ENCODE data around the gene MYRIP.

MYRIP gene

GRCh38 chr3:39937315-39937714, 127.9 kb downstream of the MYRIP start:
- Histone ChIP-seq H3K4me3 (ENCODE audit: low read depth in 1 of 2, low read length in 1 of 2) (no peak overlapping the region), H3K4me1 (ENCODE audit: control insufficient read depth in 1 of 2, insufficient read depth in 1 of 2, low read depth in 1 of 2, low read length in 1 of 2) (no peaks in the 10 kb centered on the region), H3K9me3 (no peaks in the 10 kb centered on the region), H3K27ac (no peak overlapping the region), H3K27me3 (no peaks in the 10 kb centered on the region), H3K36me3 (no peaks in the 10 kb centered on the region)
- TF ChIP-seq CTCF (IDR thresholded peaks at IDR 0.05), result no peak

GRCh38 chr3:39937874-39938273, 128.5 kb downstream of the MYRIP start:
- Histone ChIP-seq H3K36me3 (no peaks in the 10 kb centered on the region), H3K4me3 (ENCODE audit: low read depth in 1 of 2, low read length in 1 of 2) (no peak overlapping the region), H3K27me3 (no peaks in the 10 kb centered on the region), H3K4me1 (ENCODE audit: control insufficient read depth in 1 of 2, insufficient read depth in 1 of 2, low read depth in 1 of 2, low read length in 1 of 2) (no peaks in the 10 kb centered on the region), H3K27ac (no peak overlapping the region), H3K9me3 (no peaks in the 10 kb centered on the region)
- no peak for TF ChIP-seq CTCF (IDR thresholded peaks at IDR 0.05)

GRCh38 chr3:39941931-39942330, 132.5 kb downstream of the MYRIP start:
- H3K27ac ChIP-seq, result no peak overlapping the region
- TF ChIP-seq CTCF (IDR thresholded peaks at IDR 0.05), result no peak
- H3K27me3 ChIP-seq, result no peaks in the 10 kb centered on the region
- no peaks in the 10 kb centered on the region for H3K36me3 ChIP-seq
- H3K4me3 ChIP-seq (ENCODE audit: low read depth in 1 of 2, low read length in 1 of 2), result no peak overlapping the region
- H3K4me1 ChIP-seq (ENCODE audit: control insufficient read depth in 1 of 2, insufficient read depth in 1 of 2, low read depth in 1 of 2, low read length in 1 of 2), result no peaks in the 10 kb centered on the region
- no peaks in the 10 kb centered on the region for H3K9me3 ChIP-seq

GRCh38 chr3:39960515-39961191, 151.2 kb downstream of the MYRIP start:
- H3K9me3 ChIP-seq, result no peaks in the 10 kb centered on the region
- no peaks in the 10 kb centered on the region for H3K4me1 ChIP-seq (ENCODE audit: control insufficient read depth in 1 of 2, insufficient read depth in 1 of 2, low read depth in 1 of 2, low read length in 1 of 2)
- peaks cover 35% of the 10 kb centered on the region for H3K27me3 ChIP-seq
- H3K36me3 ChIP-seq, result no peaks in the 10 kb centered on the region
- H3K27ac ChIP-seq, result no peak overlapping the region
- TF ChIP-seq CTCF (IDR thresholded peaks at IDR 0.05), result no peak
- no peak overlapping the region for H3K4me3 ChIP-seq (ENCODE audit: low read depth in 1 of 2, low read length in 1 of 2)

GRCh38 chr3:39961230-39961629, 151.8 kb downstream of the MYRIP start:
- Histone ChIP-seq H3K27ac (no peak overlapping the region), H3K27me3 (peaks cover 35% of the 10 kb centered on the region), H3K4me3 (ENCODE audit: low read depth in 1 of 2, low read length in 1 of 2) (no peak overlapping the region), H3K36me3 (no peaks in the 10 kb centered on the region), H3K4me1 (ENCODE audit: control insufficient read depth in 1 of 2, insufficient read depth in 1 of 2, low read depth in 1 of 2, low read length in 1 of 2) (no peaks in the 10 kb centered on the region), H3K9me3 (no peaks in the 10 kb centered on the region)
- no peak for TF ChIP-seq CTCF (IDR thresholded peaks at IDR 0.05)
